Common myeloid progenitor, CD34-positive (primary cell): ENCODE data around the gene TBL1XR1.
A peak's percentile ranks its signal among the peaks of the same experiment; 100 is the strongest.

Experiments
- CTCF ChIA-PET: fragments of 350-600 bp; sonication (Branson Sonifier 250); formaldehyde crosslinking; loops from one replicate; lab custom pipeline; 2021; ENCODE audit warnings: antibody characterized with exemption; lab: Charles Lee
- POLR2A ChIA-PET: fragments of 350-600 bp; sonication (Branson Sonifier 250); formaldehyde crosslinking; loops from one replicate; lab custom pipeline; 2021; ENCODE audit warnings: antibody characterized with exemption; lab: Charles Lee
- DNase-seq, 3 donors: peaks; one replicate each; pipeline versions ENCODE4 v3.0.0 to v3.0.0-alpha.2; 2013
- H3K27ac ChIP-seq, 2 experiments: 1 replicate in 1 of 2; 2 replicates in 1 of 2; pipeline ENCODE4 v1.7.0; 2013; ENCODE audit warnings: inconsistent platforms in 2 of 2, low read length in 2 of 2, mild to moderate bottlenecking in 2 of 2, low read depth in 1 of 2, moderate library complexity in 1 of 2; ENCODE audit not compliant: severe bottlenecking in 2 of 2, insufficient read depth in 1 of 2, poor library complexity in 1 of 2
- H3K27me3 ChIP-seq, 5 experiments: replicated peaks in 2 of 5; 1 replicate in 3 of 5; 2 replicates in 2 of 5; pipeline versions ENCODE4 v1.6.1 to v1.7.0; 2013; ENCODE audit warnings: low read length in 4 of 5, mild to moderate bottlenecking in 2 of 5, moderate library complexity in 2 of 5, inconsistent platforms in 1 of 5; ENCODE audit not compliant: insufficient read depth in 5 of 5, control insufficient read depth in 4 of 5
- H3K36me3 ChIP-seq, 4 experiments: 1 replicate in 2 of 4; 2 replicates in 2 of 4; pipeline versions ENCODE4 v1.6.1 to v1.7.0; 2013; ENCODE audit warnings: low read length in 3 of 4, control low read depth in 1 of 4, mild to moderate bottlenecking in 1 of 4; ENCODE audit not compliant: control insufficient read depth in 4 of 4, insufficient read depth in 4 of 4
- H3K4me1 ChIP-seq, 4 experiments: 1 replicate in 3 of 4; 2 replicates in 1 of 4; pipeline versions ENCODE4 v1.6.1 to v1.7.1; 2013; ENCODE audit warnings: low read length in 3 of 4, mild to moderate bottlenecking in 3 of 4, control low read depth in 1 of 4, inconsistent platforms in 1 of 4, moderate library complexity in 1 of 4; ENCODE audit not compliant: control insufficient read depth in 4 of 4, insufficient read depth in 4 of 4; ENCODE audit errors: control extremely low read depth in 1 of 4
- H3K4me3 ChIP-seq, 7 experiments: 1 replicate in 4 of 7; 2 replicates in 3 of 7; pipeline versions ENCODE4 v1.5.1 to v1.7.0; 2013; ENCODE audit warnings: mild to moderate bottlenecking in 7 of 7, low read length in 6 of 7, moderate library complexity in 6 of 7, inconsistent platforms in 2 of 7, low read depth in 2 of 7, control low read depth in 1 of 7; ENCODE audit not compliant: insufficient read depth in 4 of 7, control insufficient read depth in 1 of 7; ENCODE audit errors: extremely low read depth in 1 of 7
- H3K9me3 ChIP-seq, 5 experiments: 1 replicate in 4 of 5; 2 replicates in 1 of 5; pipeline versions ENCODE4 v1.6.1 to v1.7.1; 2013; ENCODE audit warnings: low read length in 4 of 5, mild to moderate bottlenecking in 2 of 5, inconsistent platforms in 1 of 5, low read depth in 1 of 5, moderate library complexity in 1 of 5; ENCODE audit not compliant: control insufficient read depth in 4 of 5, insufficient read depth in 2 of 5; ENCODE audit errors: control extremely low read depth in 1 of 5
- WGBS: methylation state at CpG from one replicate; pipeline ENCODE4 v1.1.5; 2013; ENCODE audit not compliant: insufficient coverage; 5-methylcytosine and 5-hydroxymethylcytosine counted together

TBL1XR1 gene

GRCh38 chr3:177220136-177220974 lies 23.1 kb upstream of the TBL1XR1 start:
- Histone ChIP-seq H3K36me3 (no peaks in the 10 kb centered on the region), H3K4me3 (no peak overlapping the region), H3K27me3 (no peaks in the 10 kb centered on the region), H3K9me3 (no peaks in the 10 kb centered on the region), H3K4me1 (peaks cover 0 to 17% (median 4%) of the 10 kb centered on the region in 4 experiments), H3K27ac (no peak overlapping the region)
- POLR2A ChIA-PET = no interaction called here
- 93% methylated on average over 7 of the region's 9 CpGs for WGBS
- DNase-seq = peak in 1 of 3 donors; percentile 24
- CTCF ChIA-PET = no interaction called here

- WGBS = 96% methylated on average over 6 of the region's 7 CpGs
- Histone ChIP-seq H3K27ac (no peak overlapping the region), H3K27me3 (no peaks in the 10 kb centered on the region), H3K4me3 (no peak overlapping the region), H3K4me1 (no peaks in the 10 kb centered on the region), H3K36me3 (no peaks in the 10 kb centered on the region), H3K9me3 (no peaks in the 10 kb centered on the region)
- no peak for DNase-seq
- ChIA-PET POLR2A (no interaction called here), CTCF (interaction anchor here (0.6 to 1.8 kb wide), 4 partner anchors 11 to 504 kb away, joined by 3 read pairs; no protein-coding TSS in a partner anchor)
Measured at GRCh38 chr3:177213801-177214535, 16.7 kb upstream of the TBL1XR1 start.

GRCh38 chr3:177212756-177213155 lies 15.5 kb upstream of the TBL1XR1 start:
- no peak overlapping the region for H3K4me3 ChIP-seq
- no peaks in the 10 kb centered on the region for H3K4me1 ChIP-seq
- H3K36me3 ChIP-seq = no peaks in the 10 kb centered on the region
- ChIA-PET CTCF (interaction anchor here (1.0 to 1.8 kb wide), 2 partner anchors 9 to 18 kb away, joined by 3 to 6 read pairs; no protein-coding TSS in a partner anchor), POLR2A (no interaction called here)
- H3K9me3 ChIP-seq = no peaks in the 10 kb centered on the region
- no peak overlapping the region for H3K27ac ChIP-seq
- no peaks in the 10 kb centered on the region for H3K27me3 ChIP-seq
- 94% methylated on average over 6 of the region's 8 CpGs for WGBS
- DNase-seq = no peak

GRCh38 chr3:177212278-177212610 lies 15.0 kb upstream of the TBL1XR1 start:
- Histone ChIP-seq H3K4me1 (no peaks in the 10 kb centered on the region), H3K9me3 (no peaks in the 10 kb centered on the region), H3K27me3 (no peaks in the 10 kb centered on the region), H3K36me3 (no peaks in the 10 kb centered on the region), H3K27ac (no peak overlapping the region), H3K4me3 (no peak overlapping the region)
- DNase-seq = no peak
- ChIA-PET POLR2A (no interaction called here), CTCF (interaction anchor here (1.0 to 1.8 kb wide), 2 partner anchors 9 to 19 kb away, joined by 3 to 6 read pairs; no protein-coding TSS in a partner anchor)

GRCh38 chr3:177211503-177212277 lies 14.4 kb upstream of the TBL1XR1 start:
- no peaks in the 10 kb centered on the region for H3K9me3 ChIP-seq

GRCh38 chr3:177210744-177211502 lies 13.6 kb upstream of the TBL1XR1 start:
- ChIA-PET CTCF (interaction anchor here (0.6 to 1.8 kb wide), 2 partner anchors 11 to 282 kb away, joined by 3 to 6 read pairs; no protein-coding TSS in a partner anchor), POLR2A (interaction anchor here (0.6 to 0.7 kb wide), 2 partner anchors 11 to 165 kb away, joined by 3 to 7 read pairs; no protein-coding TSS in a partner anchor)
- no peak for DNase-seq
- Histone ChIP-seq H3K4me1 (no peaks in the 10 kb centered on the region), H3K27me3 (no peaks in the 10 kb centered on the region), H3K27ac (no peak overlapping the region), H3K4me3 (no peak overlapping the region), H3K36me3 (no peaks in the 10 kb centered on the region), H3K9me3 (no peaks in the 10 kb centered on the region)
- WGBS = 89% methylated on average over 3 of the region's 11 CpGs

More at GRCh38 chr3:177211503-177212277, 14.4 kb upstream of the TBL1XR1 start:
- CTCF ChIA-PET = interaction anchor here (1.8 kb wide), 1 partner anchor 10 kb away, joined by 6 read pairs; no protein-coding TSS in a partner anchor
- no peaks in the 10 kb centered on the region for H3K27me3 ChIP-seq
- no peak overlapping the region for H3K27ac ChIP-seq
- no peaks in the 10 kb centered on the region for H3K36me3 ChIP-seq
- no peak for DNase-seq
- POLR2A ChIA-PET = no interaction called here
- no peaks in the 10 kb centered on the region for H3K4me1 ChIP-seq
- WGBS = 100% methylated on average over 3 of the region's 7 CpGs
- no peak overlapping the region for H3K4me3 ChIP-seq
